Activated CD8-positive, alpha-beta memory T cell treated with anti-CD3 and anti-CD28 coated beads for 48 hours (primary cell): ENCODE measurements around the gene ADGRG3.

ENCODE experiments used
- DNase-seq, 3 experiments: peaks; one replicate each; pipeline ENCODE4 v3.0.0-alpha.2; 2020; ENCODE audit warnings: low read depth in 2 of 3, low spot score in 2 of 3

The ADGRG3 gene

GRCh38 chr16:57645691-57646387 is 22.3 kb upstream of the ADGRG3 start:
- DNase-seq: no peak

- DNase-seq: no peak
Measured at GRCh38 chr16:57646388-57647039, 21.6 kb upstream of the ADGRG3 start.

- DNase-seq: no peak
Measured at GRCh38 chr16:57647136-57647875, 20.8 kb upstream of the ADGRG3 start.

GRCh38 chr16:57648125-57648524 is 20.0 kb upstream of the ADGRG3 start:
- no peak for DNase-seq

GRCh38 chr16:57648581-57649442 is 19.3 kb upstream of the ADGRG3 start:
- DNase-seq: peak; percentile 70 to 95 (median 91)

- no peak for DNase-seq
Measured at GRCh38 chr16:57649443-57649751, 18.7 kb upstream of the ADGRG3 start.

- no peak for DNase-seq
Measured at GRCh38 chr16:57649846-57650245, 18.3 kb upstream of the ADGRG3 start.

GRCh38 chr16:57651344-57652333 is 16.5 kb upstream of the ADGRG3 start:
- no peak for DNase-seq

GRCh38 chr16:57652695-57653471 is 15.2 kb upstream of the ADGRG3 start:
- DNase-seq: no peak

- no peak for DNase-seq
Measured at GRCh38 chr16:57653936-57654335, 14.2 kb upstream of the ADGRG3 start.

- DNase-seq: no peak
Measured at GRCh38 chr16:57656342-57656955, 11.7 kb upstream of the ADGRG3 start.

GRCh38 chr16:57657228-57657627 is 10.9 kb upstream of the ADGRG3 start:
- no peak for DNase-seq

- DNase-seq: no peak
Measured at GRCh38 chr16:57658130-57658877, 9.8 kb upstream of the ADGRG3 start.

GRCh38 chr16:57658878-57659674 is 9.0 kb upstream of the ADGRG3 start:
- no peak for DNase-seq

GRCh38 chr16:57660715-57661463 is 7.2 kb upstream of the ADGRG3 start:
- DNase-seq: no peak

- DNase-seq: no peak
Measured at GRCh38 chr16:57661510-57661909, 6.6 kb upstream of the ADGRG3 start.
